HEK293 (cell line): ENCODE results near the gene ARPP19.

Source experiments
- CTCF ChIP-seq: fragments of 450-650 bp; formaldehyde crosslinking; IDR thresholded peaks from 2 replicates; pipeline ENCODE4 v1.5.1; 2016; ENCODE audit warnings: missing biosample characterization, missing genetic modification characterization
- HOXA7 ChIP-seq: sonication (generic); formaldehyde crosslinking; IDR thresholded peaks from 2 replicates; pipeline ENCODE4 v1.8.1; 2022; ENCODE audit warnings: missing genetic modification reagents, borderline replicate concordance
- KLF1 ChIP-seq: fragments of 450-650 bp; formaldehyde crosslinking; IDR thresholded peaks from 2 replicates; pipeline ENCODE4 v1.5.1; 2016; ENCODE audit warnings: missing biosample characterization, missing genetic modification characterization
- REST ChIP-seq: fragments of 450-650 bp; formaldehyde crosslinking; IDR thresholded peaks from 2 replicates; pipeline ENCODE4 v1.5.1; 2016; ENCODE audit warnings: missing biosample characterization, missing genetic modification characterization
- ZNF362 ChIP-seq: fragments of 450-650 bp; formaldehyde crosslinking; IDR thresholded peaks from 2 replicates; pipeline ENCODE4 v1.5.1; 2016; ENCODE audit warnings: missing biosample characterization, missing genetic modification characterization
- ZNF670 ChIP-seq: fragments of 450-650 bp; formaldehyde crosslinking; IDR thresholded peaks from 2 replicates; pipeline ENCODE4 v1.5.1; 2016; ENCODE audit warnings: missing biosample characterization, missing genetic modification characterization, low read depth
- ZSCAN30 ChIP-seq: fragments of 450-650 bp; IDR thresholded peaks from 2 replicates; pipeline ENCODE4 v1.5.1; 2018; ENCODE audit warnings: missing biosample characterization, mild to moderate bottlenecking, missing genetic modification characterization, moderate library complexity

- TF ChIP-seq CTCF (no peak), HOXA7 (CRISPR knock-in tag) (no peak), ZSCAN30 (tag by site-specific recombination) (no peak), ZNF670 (tag by site-specific recombination) (no peak), REST (tag by site-specific recombination) (no peak), KLF1 (no peak), ZNF362 (tag by site-specific recombination) (no peak)
Measured at GRCh38 chr15:52557274-52557641, 11.6 kb downstream of the ARPP19 start.
